Activated CD4-positive, alpha-beta memory T cell treated with anti-CD3 and anti-CD28 coated beads, Interleukin-2, amount 10 ng/mL, durations not matched to agents 7 days and 5 days (primary cell): ENCODE measurements around the gene SHPK. TPM values are rescaled to one million over a fixed set of nuclear protein-coding genes. Genes with fewer than 3 reads are reported as not detected.

Source experiments
- CTCF ChIA-PET: fragments of 350-600 bp; sonication (Branson Sonifier 250); formaldehyde crosslinking; loops from one replicate; lab custom pipeline; 2021; ENCODE audit warnings: antibody characterized with exemption, inconsistent platforms; lab: Charles Lee
- POLR2A ChIA-PET: fragments of 350-600 bp; sonication (Branson Sonifier 250); formaldehyde crosslinking; loops from one replicate; lab custom pipeline; 2021; ENCODE audit warnings: antibody characterized with exemption; lab: Charles Lee
- DNase-seq: peaks from one replicate; pipeline ENCODE4 v3.0.0-alpha.2; 2020
- H3K27ac Mint-ChIP-seq: one replicate; pipeline ENCODE4 v1.8.0; 2021; ENCODE audit warnings: mild to moderate bottlenecking, mixed read lengths
- H3K27me3 Mint-ChIP-seq: one replicate; pipeline ENCODE4 v1.8.0; 2021; ENCODE audit warnings: mixed read lengths
- H3K36me3 Mint-ChIP-seq: one replicate; pipeline ENCODE4 v1.8.0; 2021; ENCODE audit warnings: low read depth, mixed read lengths
- H3K4me1 Mint-ChIP-seq: one replicate; pipeline ENCODE4 v1.8.0; 2021; ENCODE audit warnings: mixed read lengths
- H3K4me3 Mint-ChIP-seq: one replicate; pipeline ENCODE4 v1.8.0; 2021; ENCODE audit warnings: mild to moderate bottlenecking, mixed read lengths
- H3K9me3 Mint-ChIP-seq: one replicate; pipeline ENCODE4 v1.8.0; 2021; ENCODE audit warnings: mixed read lengths
- total RNA-seq, 2 experiments: library from RNA; stranded (reverse); gene quantifications; one replicate each; pipeline ENCODE4 v1.2.3, GENCODE V29; 2021

SHPK gene
- total RNA-seq, 2 experiments from 2014 or later = 10.4 TPM

GRCh38 chr17:3657874-3658783, 22.1 kb upstream of the SHPK start:
- Mint-ChIP-seq H3K4me1 (no peaks in the 10 kb centered on the region), H3K27me3 (no peaks in the 10 kb centered on the region), H3K9me3 (no peaks in the 10 kb centered on the region), H3K4me3 (no peak overlapping the region), H3K36me3 (peaks cover 6% of the 10 kb centered on the region), H3K27ac (no peak overlapping the region)
- no peak for DNase-seq
- POLR2A ChIA-PET = interaction anchor here (1.0 kb wide), 2 partner anchors 9 to 15 kb away, joined by 3 to 4 read pairs; no protein-coding TSS in a partner anchor
- CTCF ChIA-PET = no interaction called here

DNA sequence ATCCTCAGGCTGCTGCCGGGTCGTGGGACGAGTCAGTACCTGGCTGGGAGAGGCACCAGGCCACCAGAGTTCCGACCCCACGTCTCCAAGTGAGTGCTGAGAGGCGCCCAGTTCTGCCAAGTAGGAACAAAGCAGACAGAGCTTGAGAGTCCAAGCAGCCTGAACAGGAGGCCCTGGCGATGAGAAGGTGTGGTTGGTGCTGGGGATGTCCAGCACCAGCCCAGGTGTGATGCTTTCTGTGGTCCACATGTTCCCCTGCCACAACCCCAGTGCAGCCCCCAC, 21.5 kb upstream of the SHPK start:
- CTCF ChIA-PET = no interaction called here
- Mint-ChIP-seq H3K27me3 (no peaks in the 10 kb centered on the region), H3K4me3 (no peak overlapping the region)

DNA sequence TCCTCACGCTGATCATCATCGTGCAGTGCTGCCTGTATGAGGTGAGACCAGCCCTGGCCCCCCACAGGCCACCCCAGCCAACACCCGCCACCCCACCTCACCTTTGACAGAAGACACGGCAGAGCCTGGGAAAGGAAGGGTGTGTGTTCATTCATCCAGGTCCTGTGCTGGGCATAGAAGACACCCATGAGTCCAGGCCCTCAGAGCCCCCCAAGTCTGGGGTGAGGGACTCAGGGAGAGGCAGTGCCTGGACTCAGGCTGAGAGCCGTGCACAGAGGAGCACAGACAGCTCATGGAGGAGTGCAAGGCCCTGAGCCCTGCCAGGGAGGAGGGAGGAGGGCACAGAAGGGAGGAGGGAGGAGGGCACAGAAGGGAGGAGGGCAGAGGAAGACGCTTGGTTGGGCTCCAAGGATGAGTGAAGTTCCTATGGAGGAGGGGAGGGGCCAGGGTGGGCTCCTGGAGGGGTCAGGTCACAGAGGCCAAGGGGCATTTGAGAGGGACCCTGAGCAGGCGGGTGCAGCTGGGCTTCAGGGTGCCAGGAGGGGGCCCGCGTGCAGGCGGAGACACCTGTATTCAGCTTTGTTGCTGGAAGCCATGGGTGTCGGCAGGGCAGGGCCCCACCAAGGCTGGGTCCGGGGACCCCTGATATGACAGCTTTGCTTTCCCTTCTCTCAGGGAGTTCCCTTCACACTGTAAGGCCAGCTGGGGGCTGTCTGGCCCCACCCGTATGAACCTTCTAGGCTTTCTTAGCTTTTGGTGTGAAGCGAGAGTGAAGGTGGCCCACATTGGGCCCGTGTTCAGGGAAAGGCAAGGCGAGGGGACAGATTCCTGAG, 20.9 kb upstream of the SHPK start:
- DNase-seq = no peak
- CTCF ChIA-PET = no interaction called here
- POLR2A ChIA-PET = no interaction called here
- no peak overlapping the region for H3K27ac Mint-ChIP-seq
- no peak overlapping the region for H3K4me3 Mint-ChIP-seq
- no peaks in the 10 kb centered on the region for H3K4me1 Mint-ChIP-seq
- H3K9me3 Mint-ChIP-seq = no peaks in the 10 kb centered on the region
- peaks cover 6% of the 10 kb centered on the region for H3K36me3 Mint-ChIP-seq
- no peaks in the 10 kb centered on the region for H3K27me3 Mint-ChIP-seq

More for the DNA sequence above, 21.5 kb upstream of the SHPK start:
- Mint-ChIP-seq H3K4me1 (no peaks in the 10 kb centered on the region), H3K36me3 (peaks cover 6% of the 10 kb centered on the region), H3K9me3 (no peaks in the 10 kb centered on the region), H3K27ac (no peak overlapping the region)
- POLR2A ChIA-PET = interaction anchor here (1.0 kb wide), 1 partner anchor 10 kb away, joined by 3 read pairs; no protein-coding TSS in a partner anchor
- DNase-seq = no peak

DNA sequence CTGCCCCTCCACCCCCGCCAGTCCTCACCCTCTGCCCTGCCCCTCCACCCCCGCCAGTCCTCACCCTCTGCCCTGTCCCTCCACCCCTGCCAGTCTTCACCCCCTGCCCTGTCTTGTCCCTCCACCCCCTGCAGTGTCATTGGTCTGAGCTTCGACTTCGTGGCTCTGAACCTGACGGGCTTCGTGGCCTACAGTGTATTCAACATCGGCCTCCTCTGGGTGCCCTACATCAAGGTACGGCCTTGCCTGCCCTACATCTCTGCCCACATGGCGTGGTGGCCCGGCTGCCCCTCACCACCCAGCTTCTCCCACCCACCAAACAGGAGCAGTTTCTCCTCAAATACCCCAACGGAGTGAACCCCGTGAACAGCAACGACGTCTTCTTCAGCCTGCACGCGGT, 20.3 kb upstream of the SHPK start:
- Mint-ChIP-seq H3K36me3 (peaks cover 6% of the 10 kb centered on the region), H3K27ac (no peak overlapping the region), H3K27me3 (no peaks in the 10 kb centered on the region), H3K4me3 (no peak overlapping the region), H3K4me1 (no peaks in the 10 kb centered on the region), H3K9me3 (no peaks in the 10 kb centered on the region)
- ChIA-PET POLR2A (no interaction called here), CTCF (no interaction called here)
- DNase-seq = no peak

GRCh38 chr17:3655766-3656165, 19.7 kb upstream of the SHPK start:
- ChIA-PET CTCF (no interaction called here), POLR2A (interaction anchor here (1.7 kb wide), 1 partner anchor 13 kb away, joined by 3 read pairs; no protein-coding TSS in a partner anchor)
- Mint-ChIP-seq H3K36me3 (peaks cover 3% of the 10 kb centered on the region), H3K4me1 (no peaks in the 10 kb centered on the region), H3K9me3 (no peaks in the 10 kb centered on the region), H3K27ac (no peak overlapping the region), H3K4me3 (no peak overlapping the region), H3K27me3 (no peaks in the 10 kb centered on the region)
- DNase-seq = no peak

GRCh38 chr17:3647769-3648555, 11.9 kb upstream of the SHPK start:
- Mint-ChIP-seq H3K27ac (no peak overlapping the region), H3K36me3 (peaks cover 25% of the 10 kb centered on the region), H3K9me3 (no peaks in the 10 kb centered on the region), H3K4me1 (peaks cover 20% of the 10 kb centered on the region), H3K27me3 (no peaks in the 10 kb centered on the region), H3K4me3 (no peak overlapping the region)
- POLR2A ChIA-PET = interaction anchor here (1.1 to 1.3 kb wide), 2 partner anchors 12 to 47 kb away, joined by 3 read pairs; partner anchors contain the start of genes CTNS and SHPK
- CTCF ChIA-PET = interaction anchor here (1.1 to 3.2 kb wide), 6 partner anchors 8 to 410 kb away, joined by 3 to 41 read pairs (median 4); partner anchors contain the start of genes CTNS and SHPK
- DNase-seq = peak; percentile 65

- Mint-ChIP-seq H3K27me3 (no peaks in the 10 kb centered on the region), H3K36me3 (peaks cover 25% of the 10 kb centered on the region), H3K9me3 (no peaks in the 10 kb centered on the region), H3K4me1 (peaks cover 25% of the 10 kb centered on the region), H3K4me3 (no peak overlapping the region), H3K27ac (no peak overlapping the region)
- DNase-seq = no peak
- CTCF ChIA-PET = interaction anchor here (1.5 to 3.2 kb wide), 3 partner anchors 11 to 45 kb away, joined by 3 to 41 read pairs (median 22); partner anchors contain the start of genes CTNS and SHPK
- POLR2A ChIA-PET = interaction anchor here (1.1 to 1.3 kb wide), 3 partner anchors 11 to 48 kb away, joined by 3 read pairs; partner anchors contain the start of genes CTNS and SHPK
Observed at GRCh38 chr17:3647251-3647650, 11.2 kb upstream of the SHPK start.

DNA sequence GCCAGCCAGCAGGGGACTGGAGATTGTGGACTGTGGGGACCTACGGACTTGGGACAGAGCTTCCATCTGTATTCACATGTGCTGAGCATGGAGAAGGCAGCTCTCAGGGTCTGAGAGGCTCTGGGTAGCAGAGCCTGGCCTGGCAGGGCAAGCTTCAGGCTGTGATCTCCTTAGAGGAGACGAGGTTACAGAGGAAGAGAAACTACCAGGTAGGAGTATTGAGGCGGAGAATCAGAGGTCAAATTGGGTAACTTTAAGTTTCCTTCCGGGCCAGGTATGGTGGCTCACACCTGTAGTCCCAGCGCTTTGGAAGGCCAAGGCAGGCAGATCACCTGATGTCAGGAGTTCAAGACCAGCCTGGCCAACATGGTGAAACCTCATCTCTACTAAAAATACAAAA, 9.3 kb upstream of the SHPK start:
- no peak for DNase-seq
- no peaks in the 10 kb centered on the region for H3K27me3 Mint-ChIP-seq
- H3K9me3 Mint-ChIP-seq = no peaks in the 10 kb centered on the region
- peaks cover 42% of the 10 kb centered on the region for H3K4me1 Mint-ChIP-seq
- peaks cover 35% of the 10 kb centered on the region for H3K36me3 Mint-ChIP-seq
- peak overlapping the region; percentile 44 for H3K27ac Mint-ChIP-seq
- ChIA-PET POLR2A (no interaction called here), CTCF (interaction anchor here (2.1 kb wide), 1 partner anchor 9 kb away, joined by 8 read pairs; the partner anchor contains the start of genes CTNS and SHPK)
- H3K4me3 Mint-ChIP-seq = no peak overlapping the region

DNA sequence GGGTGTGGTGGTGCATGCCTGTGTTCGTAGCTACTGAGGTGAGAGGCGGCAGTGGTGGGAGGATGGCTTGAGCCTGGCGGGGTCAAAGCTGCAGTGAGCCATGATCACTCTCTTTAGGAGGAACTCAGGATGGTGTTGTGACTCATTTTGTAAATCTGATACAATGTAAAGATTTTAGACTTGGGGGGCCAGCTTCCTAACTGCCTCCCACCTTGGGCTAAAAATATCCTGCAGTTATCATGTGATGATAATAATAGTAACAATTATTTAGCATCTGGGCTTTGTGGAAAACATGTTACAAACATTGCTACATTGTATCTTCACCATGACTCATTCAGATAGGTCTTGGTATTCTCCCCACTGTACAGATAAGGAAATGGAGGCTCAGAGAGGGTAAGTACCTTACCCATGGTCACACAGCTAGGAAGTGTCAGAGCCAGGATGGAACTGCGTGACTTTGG, 7.9 kb upstream of the SHPK start:
- ChIA-PET CTCF (interaction anchor here (1.2 kb wide), 1 partner anchor 41 kb away, joined by 4 read pairs; no protein-coding TSS in a partner anchor), POLR2A (interaction anchor here (2.0 kb wide), 1 partner anchor 15 kb away, joined by 4 read pairs; no protein-coding TSS in a partner anchor)
- no peak overlapping the region for H3K4me3 Mint-ChIP-seq
- no peak for DNase-seq
- H3K4me1 Mint-ChIP-seq = peaks cover 54% of the 10 kb centered on the region
- H3K27me3 Mint-ChIP-seq = no peaks in the 10 kb centered on the region
- H3K36me3 Mint-ChIP-seq = peaks cover 39% of the 10 kb centered on the region
- peak overlapping the region; percentile 66 for H3K27ac Mint-ChIP-seq
- H3K9me3 Mint-ChIP-seq = no peaks in the 10 kb centered on the region

DNA sequence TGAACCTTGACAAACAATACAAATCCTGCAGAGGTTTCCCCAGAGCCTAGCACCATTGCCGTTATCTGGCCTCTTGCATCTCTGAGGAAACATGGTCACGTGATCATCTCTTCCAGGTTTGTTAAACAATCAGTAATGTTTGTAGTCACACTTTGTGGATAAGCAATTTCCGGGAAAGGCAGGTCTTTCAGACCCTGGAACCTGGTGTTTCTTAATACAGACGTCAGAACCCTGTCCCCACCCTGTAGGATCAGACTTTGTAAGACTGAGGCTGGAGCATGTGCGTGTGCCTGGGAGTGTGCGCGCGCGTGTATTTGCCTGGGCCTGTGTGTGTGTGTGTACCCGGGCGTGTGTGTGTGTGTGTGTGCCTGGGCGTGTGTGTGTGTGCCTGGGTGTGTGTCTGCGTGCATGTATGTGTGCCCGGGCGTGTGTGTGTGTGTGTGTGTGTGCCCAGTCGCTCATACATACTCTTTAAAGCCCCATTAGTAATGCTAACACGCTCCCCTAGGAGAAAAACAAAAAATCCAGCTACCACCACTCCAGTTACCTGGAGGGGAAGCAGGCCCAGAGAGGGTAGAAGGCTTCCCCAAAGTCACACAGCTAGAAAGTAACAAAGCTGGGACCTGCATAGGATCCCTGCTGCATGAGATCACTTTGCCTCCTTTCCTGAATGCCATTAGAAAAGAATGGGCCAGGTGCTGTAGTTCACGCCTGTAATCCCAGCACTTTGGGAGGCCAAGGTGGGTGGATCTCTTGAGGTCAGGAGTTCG, 5.9 kb upstream of the SHPK start:
- peaks cover 37% of the 10 kb centered on the region for H3K36me3 Mint-ChIP-seq
- H3K9me3 Mint-ChIP-seq = no peaks in the 10 kb centered on the region
- no peak overlapping the region for H3K4me3 Mint-ChIP-seq
- H3K27ac Mint-ChIP-seq = peak overlapping the region; percentile 59
- no peak for DNase-seq
- H3K27me3 Mint-ChIP-seq = no peaks in the 10 kb centered on the region
- ChIA-PET POLR2A (no interaction called here), CTCF (no interaction called here)
- H3K4me1 Mint-ChIP-seq = peaks cover 68% of the 10 kb centered on the region

DNA sequence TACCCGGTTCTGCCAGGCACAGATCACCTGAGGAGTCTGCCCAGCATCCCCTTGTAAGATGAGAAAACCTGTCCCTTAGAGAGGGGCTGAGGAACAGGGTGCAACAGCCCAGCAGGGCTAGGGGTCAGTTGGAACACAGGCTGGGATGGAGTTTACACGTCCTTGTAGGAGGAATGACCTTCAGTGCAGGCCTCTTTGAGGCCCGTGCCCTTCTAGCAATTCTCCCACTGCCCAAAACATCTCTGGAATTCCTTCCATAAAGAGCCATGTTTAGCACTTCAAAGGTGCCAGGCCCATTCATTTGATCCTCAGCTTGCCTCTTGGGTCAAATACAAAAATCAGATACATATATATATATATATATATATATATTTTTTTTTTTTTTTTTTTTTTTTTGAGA, 5.0 kb upstream of the SHPK start:
- H3K9me3 Mint-ChIP-seq = no peaks in the 10 kb centered on the region

More for the DNA sequence above, 5.0 kb upstream of the SHPK start:
- Mint-ChIP-seq H3K27ac (peak overlapping the region; percentile 95), H3K4me3 (no peak overlapping the region), H3K4me1 (peaks cover 68% of the 10 kb centered on the region), H3K27me3 (no peaks in the 10 kb centered on the region), H3K36me3 (peaks cover 37% of the 10 kb centered on the region)
- POLR2A ChIA-PET = no interaction called here
- CTCF ChIA-PET = interaction anchor here (0.6 to 1.3 kb wide), 3 partner anchors 8 to 38 kb away, joined by 3 to 7 read pairs (median 4); no protein-coding TSS in a partner anchor
- no peak for DNase-seq
